Activated CD4-positive, alpha-beta T cell treated with anti-CD3 and anti-CD28 coated beads, Interleukin-2, amount 50 U/mL, for 16 hours (primary cell): ENCODE data around the gene HNRNPCL1.
"Not testable (repeated sequence)": the region's sequence is repeated elsewhere in the genome, so short reads cannot be mapped to it uniquely, and the experiment has no call there.

Experiments
- DNase-seq: peaks from one replicate; pipeline ENCODE4 v3.0.0-alpha.2; 2020

Gene HNRNPCL1

GRCh38 chr1:12848620-12849019, at the start of gene HNRNPCL1:
TSS of gene HNRNPCL1 (minus strand) at chr1:12848720. CDS start at chr1:12848289, 431 bp downstream.
- DNase-seq, result not testable (repeated sequence)

GRCh38 chr1:12898170-12898569, 49.6 kb upstream of the HNRNPCL1 start, which contains the start of gene PRAMEF10:
TSS of gene PRAMEF10 (minus strand) at chr1:12898270. CDS start at chr1:12895847, 2,423 bp downstream.
- not testable (repeated sequence) for DNase-seq

- not testable (repeated sequence) for DNase-seq
Observed at GRCh38 chr1:12886101-12886500, 37.6 kb upstream of the HNRNPCL1 start, which contains the start of gene PRAMEF4. TSS of gene PRAMEF4 (minus strand) at chr1:12886201. CDS start at chr1:12883394, 2,807 bp downstream.

- not testable (repeated sequence) for DNase-seq
Observed at GRCh38 chr1:12878453-12878852, 29.9 kb upstream of the HNRNPCL1 start.

- not testable (repeated sequence) for DNase-seq
Observed at GRCh38 chr1:12863131-12863880, 14.8 kb upstream of the HNRNPCL1 start.

GRCh38 chr1:12856786-12857185, 8.3 kb upstream of the HNRNPCL1 start, which contains the start of gene PRAMEF2:
TSS of gene PRAMEF2 (plus strand) at chr1:12857086. CDS start at chr1:12859010, 1,924 bp downstream.
- DNase-seq, result not testable (repeated sequence)

GRCh38 chr1:12851779-12852178, 3.3 kb upstream of the HNRNPCL1 start:
- no peak for DNase-seq

GRCh38 chr1:12833251-12833650, 15.3 kb downstream of the HNRNPCL1 start:
- not testable (repeated sequence) for DNase-seq

GRCh38 chr1:12831310-12831709, 17.2 kb downstream of the HNRNPCL1 start, which contains the start of gene PRAMEF11:
TSS of gene PRAMEF11 (minus strand) at chr1:12831410. CDS start at chr1:12828789, 2,621 bp downstream.
- DNase-seq, result not testable (repeated sequence)

- not testable (repeated sequence) for DNase-seq
Observed at GRCh38 chr1:12819061-12819460, 29.5 kb downstream of the HNRNPCL1 start.

- DNase-seq, result no peak
Observed at GRCh38 chr1:12811409-12811784, 37.1 kb downstream of the HNRNPCL1 start.

GRCh38 chr1:12810691-12811408, 37.7 kb downstream of the HNRNPCL1 start:
- no peak for DNase-seq

- no peak for DNase-seq
Observed at GRCh38 chr1:12809933-12810332, 38.6 kb downstream of the HNRNPCL1 start.

GRCh38 chr1:12799730-12800129, 48.8 kb downstream of the HNRNPCL1 start:
- no peak for DNase-seq

- DNase-seq, result no peak
Observed at GRCh38 chr1:12798911-12799310, 49.6 kb downstream of the HNRNPCL1 start.
